Left colon (tissue), 2 donors: ENCODE results near the gene TRAPPC2. TPM values are rescaled to one million over a fixed set of nuclear protein-coding genes. Genes with fewer than 3 reads are reported as not detected.

Experiments used
- ATAC-seq: fragments of 200-7000 bp; cut with Tn5 transposase; one replicate; pipeline ENCODE4 v1.9.1; 2020; ENCODE audit warnings: mild to moderate bottlenecking, moderate library complexity
- DNase-seq, 2 donors: peaks; one replicate each; pipeline ENCODE4 v3.0.0-alpha.2; 2020
- intact Hi-C, 2 donors: fragments of 100-400 bp; cut with DNase I in 1 of 2; cut with micrococcal nuclease in 1 of 2; formaldehyde crosslinking; loops; one replicate each; pipeline versions ENCODE4 v1.11.2 to v1.14.0; 2022; cut with DNase I, micrococcal nuclease
- long read RNA-seq: library from polyadenylated mRNA; unstranded; transcript quantifications from one replicate; pipeline ENCODE4 v2.0.0, GENCODE V29; 2021
- total RNA-seq, 2 donors: library from RNA; stranded (reverse); fragmentation: NEBNext Ultra II Directional; extraction: Animal tissue kit (Norgen Biotek cat#: 25700); gene quantifications; one replicate each; pipeline ENCODE4 v1.2.1, GENCODE V29; 2021
- donor health status: DM: no; HTN: no; CAD: no.
- donor health status: DM: yes; HTN: yes; CAD: no.

The TRAPPC2 gene
- total RNA-seq, result 10 to 100 TPM; 21.7 TPM
- long read RNA-seq, transcript TRAPPC2-201 (5 exons, 2,716 nt), result major isoform, 8 of 17 reads
- long read RNA-seq, partial matches to known transcripts, result 1 of 17 reads
- long read RNA-seq, other reads (novel, unspliced or antisense), result 5 of 17 reads

DNA sequence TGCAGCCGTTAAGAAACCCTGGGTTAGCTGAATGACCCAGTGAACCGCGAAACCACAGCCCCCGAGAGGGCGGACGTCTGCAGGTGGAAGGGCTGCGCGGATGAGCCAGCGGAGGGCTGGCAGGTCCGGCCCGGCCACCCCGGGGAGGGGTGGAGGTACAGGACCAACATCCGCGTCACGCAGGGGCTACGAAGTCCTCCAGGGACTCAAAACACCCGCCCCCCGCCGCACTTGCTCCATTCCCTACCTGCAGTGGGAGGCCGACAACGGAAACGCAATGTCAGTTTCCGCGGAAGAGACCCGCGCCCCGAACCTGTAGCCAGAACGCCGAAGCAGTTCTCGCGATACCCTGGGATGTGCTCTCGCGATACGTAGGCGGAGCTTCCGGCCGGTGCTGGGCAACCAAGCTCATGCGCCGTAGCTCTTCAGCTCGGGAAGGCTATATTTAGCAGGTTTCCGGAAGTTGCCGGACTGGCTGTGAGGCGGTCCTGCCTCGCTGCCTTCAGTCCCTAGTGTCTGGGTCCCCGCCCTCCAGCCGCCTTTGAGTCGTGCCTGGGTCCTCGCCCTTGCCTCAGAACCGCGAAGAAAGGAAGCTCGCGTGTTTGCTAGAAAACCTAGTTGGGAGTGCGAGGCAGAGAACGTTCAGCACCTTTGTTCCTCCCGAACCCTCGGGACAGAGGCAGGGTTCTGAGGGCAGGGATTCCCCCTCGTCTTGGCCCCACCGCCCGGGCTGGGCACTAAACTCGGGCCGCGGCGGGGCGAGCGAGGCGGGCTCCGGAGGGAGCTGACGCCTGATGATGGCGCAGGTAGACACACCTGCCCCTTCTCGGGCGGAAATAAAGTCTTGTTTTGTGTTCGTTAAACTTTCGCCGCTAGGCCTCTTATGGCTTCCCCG is at the start of gene TRAPPC2, which contains the start of gene OFD1:
Gene TRAPPC2, minus strand, starts transcription at position 343 of the 895 bp plus-strand sequence. CDS start 14,657 bp downstream, outside the sequence.
Gene OFD1, plus strand, starts transcription at position 471 of the 895 bp plus-strand sequence. Its CDS starts 324 bp downstream, at position 795.
- intact Hi-C loops, result no loop called here
- DNase-seq (peak; percentile 96), ATAC-seq (peak; percentile 97)

DNA sequence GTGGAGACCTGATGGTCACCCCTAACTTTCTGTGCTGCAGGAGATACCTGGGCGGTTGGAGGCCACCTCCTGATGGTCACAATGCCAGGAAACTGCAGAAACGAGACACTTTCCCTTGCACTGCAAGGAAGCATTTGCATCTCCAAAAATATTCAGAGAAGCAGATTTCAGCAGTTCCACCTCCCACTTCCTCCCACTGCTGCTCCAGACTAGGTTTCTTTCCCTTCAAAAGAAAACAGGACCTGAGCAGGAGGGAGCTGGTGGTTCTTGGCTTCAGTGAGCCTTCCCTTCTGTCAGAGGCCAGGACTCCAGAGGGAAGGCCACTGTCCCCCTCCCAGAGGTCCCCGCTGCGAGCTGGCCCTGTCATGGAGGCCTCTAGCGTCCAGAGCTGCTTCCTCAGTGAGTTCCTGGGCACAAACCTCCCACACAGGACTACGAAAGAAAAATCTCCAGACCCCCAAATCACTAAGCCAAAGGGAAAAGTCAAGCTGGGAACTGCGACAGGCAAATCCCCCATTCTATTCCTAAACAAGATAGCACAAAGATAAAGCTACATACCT is 46.5 kb upstream of the TRAPPC2 start:
- ATAC-seq (no peak), DNase-seq (no peak)
- intact Hi-C loops, result no loop called here

DNA sequence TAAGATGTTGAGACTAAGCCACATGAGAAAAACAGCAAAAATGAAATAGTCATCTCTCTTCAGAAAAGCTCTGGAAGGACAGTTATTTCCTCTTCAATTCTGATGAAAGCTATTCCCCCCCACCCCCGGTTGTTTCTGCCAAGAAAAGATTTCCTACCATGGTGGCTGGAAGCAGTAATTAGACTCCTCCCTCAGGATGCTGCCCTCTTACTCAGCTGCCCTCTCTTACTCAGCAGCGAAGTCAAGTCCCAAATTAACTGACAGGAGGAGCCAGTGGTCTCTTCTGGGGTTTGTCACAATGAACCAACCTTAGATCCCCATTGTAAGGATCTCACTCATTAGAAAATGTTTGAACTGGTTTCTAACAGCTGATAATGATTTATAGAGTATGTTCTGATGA is 44.5 kb upstream of the TRAPPC2 start:
- ATAC-seq, result no peak

DNA sequence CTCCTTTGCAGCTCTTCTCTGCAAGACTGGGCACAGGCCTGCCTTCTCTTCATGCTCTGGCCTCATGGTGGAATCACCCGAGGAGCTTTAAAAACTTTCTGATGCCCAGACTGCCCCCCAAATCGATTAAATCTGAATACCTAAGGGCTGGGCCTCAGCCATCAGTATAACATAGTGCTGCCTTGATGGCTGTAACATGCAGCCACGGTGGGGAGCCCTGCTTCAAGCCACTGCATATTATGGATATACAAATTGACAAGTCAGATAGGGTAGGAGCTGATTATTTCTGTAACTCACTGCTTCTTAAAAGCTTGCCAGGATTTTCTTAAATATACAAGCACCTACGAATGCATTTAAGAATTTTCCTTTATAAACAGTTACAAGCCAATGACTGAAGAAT is 42.0 kb upstream of the TRAPPC2 start:
- ATAC-seq (no peak), DNase-seq (no peak)
- intact Hi-C loops, result no loop called here

More for the DNA sequence above, 44.5 kb upstream of the TRAPPC2 start:
- no peak for DNase-seq
- intact Hi-C loops, result no loop called here

DNA sequence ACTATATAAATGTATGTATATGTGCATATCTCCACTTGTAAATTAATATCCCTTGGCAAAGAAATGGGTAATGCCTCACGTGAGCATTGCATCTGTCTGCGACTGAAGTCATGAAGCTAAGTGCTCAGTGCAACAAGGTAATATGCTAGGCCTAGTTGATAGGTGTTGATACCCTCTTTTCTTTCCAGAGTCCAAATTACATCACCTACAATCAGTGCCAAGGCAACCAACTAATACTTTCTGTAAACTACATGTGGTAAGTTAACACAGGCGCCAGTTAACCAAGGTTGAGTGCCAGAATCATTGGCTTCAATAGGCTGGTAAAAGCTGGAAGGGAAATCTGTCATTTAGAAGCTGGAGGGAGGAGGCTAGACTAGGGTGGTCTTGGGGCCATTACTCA is 41.4 kb upstream of the TRAPPC2 start:
- intact Hi-C loops, result no loop called here
- ATAC-seq, result no peak
- DNase-seq, result no peak

DNA sequence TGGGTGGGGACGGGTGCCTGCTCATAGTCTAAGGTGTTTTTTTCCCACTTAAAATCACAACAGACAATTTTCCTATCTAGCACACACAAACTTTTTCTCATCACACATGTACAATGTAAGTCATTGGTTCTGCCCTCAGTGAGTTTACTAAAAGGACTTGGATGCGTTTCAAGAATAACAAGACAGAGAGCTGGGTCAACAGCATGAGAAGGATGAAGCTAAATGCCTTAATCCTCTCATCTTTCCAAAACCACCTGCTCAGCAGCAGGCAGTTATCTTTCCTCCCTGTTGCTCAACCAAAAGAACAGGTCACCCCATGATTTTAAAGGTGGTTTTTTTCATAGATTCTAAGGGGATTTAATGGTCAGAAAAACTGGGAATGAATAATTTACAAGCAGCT is 40.3 kb upstream of the TRAPPC2 start:
- DNase-seq (no peak), ATAC-seq (no peak)
- intact Hi-C loops, result no loop called here

DNA sequence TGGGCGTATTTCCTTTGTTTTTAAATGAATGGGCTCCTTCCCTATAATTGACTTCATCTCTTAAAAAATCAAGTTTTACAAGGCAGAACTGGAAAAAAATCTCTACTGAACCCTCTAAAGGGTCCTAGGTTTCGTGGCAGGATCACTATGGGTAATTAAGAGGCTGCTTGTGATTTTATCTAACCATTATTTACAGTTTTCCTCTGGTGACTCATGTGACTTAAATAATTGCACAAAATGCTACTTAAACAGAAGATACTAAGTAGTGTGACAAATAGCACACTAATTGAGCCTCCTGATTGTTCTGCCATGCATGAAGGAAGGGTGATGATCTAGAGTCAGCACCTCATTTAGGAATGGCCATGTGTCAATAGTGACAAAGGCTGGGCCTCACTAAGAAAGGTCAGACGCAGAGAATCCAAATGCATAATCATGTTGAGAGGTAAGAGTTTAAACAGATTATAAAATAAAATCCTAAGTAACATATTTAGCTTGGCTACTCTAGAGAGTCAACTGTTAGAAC is 35.7 kb upstream of the TRAPPC2 start:
- no peak for DNase-seq
- ATAC-seq, result no peak
- intact Hi-C loops, result no loop called here

DNA sequence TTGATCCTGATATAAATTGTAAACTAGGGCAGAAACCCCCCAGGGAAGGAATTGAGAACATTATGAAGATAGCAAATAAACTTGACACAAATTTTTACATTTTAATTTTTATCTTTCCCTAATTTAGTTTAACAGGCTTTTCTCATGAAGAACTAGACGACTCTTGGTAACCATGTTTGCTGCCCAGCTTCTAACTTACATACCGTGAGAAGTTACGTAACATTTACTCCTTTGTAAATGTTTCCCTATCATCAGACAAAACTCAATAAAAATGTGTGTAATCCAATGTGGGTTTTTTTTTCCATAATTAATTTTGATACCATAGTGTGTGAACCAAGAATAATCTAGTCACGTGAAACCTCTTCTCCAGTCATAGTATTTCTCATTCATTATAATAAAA is 34.5 kb upstream of the TRAPPC2 start:
- DNase-seq, result no peak
- no peak for ATAC-seq
- intact Hi-C loops, result no loop called here

DNA sequence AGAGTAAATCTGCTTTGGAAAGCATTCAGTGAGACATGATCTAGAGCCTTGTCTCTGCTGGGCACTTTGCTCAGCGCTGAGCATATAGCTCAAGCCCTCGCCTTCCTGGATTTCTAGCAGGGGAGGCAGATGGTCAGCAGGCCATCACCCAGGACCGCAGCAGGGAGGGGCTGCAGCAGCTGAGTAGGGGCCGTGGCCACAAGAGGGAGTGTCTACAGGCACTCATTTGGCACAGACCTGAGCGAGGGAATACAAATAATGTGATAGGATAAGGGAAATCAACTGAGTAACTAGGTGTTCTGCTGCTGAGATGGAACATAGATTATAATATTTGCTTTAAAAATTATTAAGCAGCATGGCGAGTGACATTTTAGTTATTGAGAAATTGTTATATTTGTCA is 30.3 kb upstream of the TRAPPC2 start:
- peak; percentile 47 for ATAC-seq
- intact Hi-C loops, result no loop called here
- DNase-seq, result no peak

DNA sequence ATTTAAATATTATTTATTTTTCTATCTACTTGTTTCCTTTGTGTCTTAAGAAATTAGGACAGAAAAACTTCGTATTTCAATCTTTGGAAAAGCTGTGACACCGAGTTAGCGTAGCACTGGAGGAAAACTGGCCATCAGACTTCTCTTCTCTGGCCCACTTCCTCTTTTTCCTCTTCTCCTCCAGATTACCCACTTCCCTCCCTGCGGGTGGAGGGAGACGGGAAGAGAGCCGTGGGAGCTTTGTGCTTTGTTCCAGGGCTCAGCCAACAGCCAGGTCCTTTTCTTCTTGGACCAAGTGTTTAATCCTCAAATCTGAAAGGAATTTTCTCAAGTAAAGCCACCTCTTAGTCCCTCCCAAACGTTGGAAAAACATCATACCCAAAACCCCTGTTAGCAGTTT is 29.9 kb upstream of the TRAPPC2 start:
- intact Hi-C loops, result no loop called here

DNA sequence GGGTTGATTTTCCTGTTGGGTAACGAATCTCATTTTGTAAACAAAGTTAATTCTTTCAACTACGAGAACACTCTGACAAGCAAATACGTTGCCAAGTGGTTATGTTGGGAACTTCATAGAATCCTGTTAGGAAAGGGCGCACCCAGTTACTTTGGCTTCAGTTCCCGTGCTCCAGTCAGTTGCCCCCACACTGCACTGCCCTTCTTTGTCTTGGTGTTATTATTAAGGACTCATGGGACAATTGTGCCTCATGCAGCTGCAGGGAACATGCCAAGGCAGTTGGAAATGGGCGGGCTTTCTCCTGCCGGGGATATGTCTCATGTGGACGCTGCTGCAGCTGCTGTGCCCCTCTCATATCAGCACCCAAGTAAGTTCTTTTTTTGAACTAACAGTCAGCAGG is 29.1 kb upstream of the TRAPPC2 start:
- ATAC-seq (no peak), DNase-seq (no peak)
- intact Hi-C loops, result no loop called here

More for the DNA sequence above, 29.9 kb upstream of the TRAPPC2 start:
- DNase-seq (no peak), ATAC-seq (no peak)

DNA sequence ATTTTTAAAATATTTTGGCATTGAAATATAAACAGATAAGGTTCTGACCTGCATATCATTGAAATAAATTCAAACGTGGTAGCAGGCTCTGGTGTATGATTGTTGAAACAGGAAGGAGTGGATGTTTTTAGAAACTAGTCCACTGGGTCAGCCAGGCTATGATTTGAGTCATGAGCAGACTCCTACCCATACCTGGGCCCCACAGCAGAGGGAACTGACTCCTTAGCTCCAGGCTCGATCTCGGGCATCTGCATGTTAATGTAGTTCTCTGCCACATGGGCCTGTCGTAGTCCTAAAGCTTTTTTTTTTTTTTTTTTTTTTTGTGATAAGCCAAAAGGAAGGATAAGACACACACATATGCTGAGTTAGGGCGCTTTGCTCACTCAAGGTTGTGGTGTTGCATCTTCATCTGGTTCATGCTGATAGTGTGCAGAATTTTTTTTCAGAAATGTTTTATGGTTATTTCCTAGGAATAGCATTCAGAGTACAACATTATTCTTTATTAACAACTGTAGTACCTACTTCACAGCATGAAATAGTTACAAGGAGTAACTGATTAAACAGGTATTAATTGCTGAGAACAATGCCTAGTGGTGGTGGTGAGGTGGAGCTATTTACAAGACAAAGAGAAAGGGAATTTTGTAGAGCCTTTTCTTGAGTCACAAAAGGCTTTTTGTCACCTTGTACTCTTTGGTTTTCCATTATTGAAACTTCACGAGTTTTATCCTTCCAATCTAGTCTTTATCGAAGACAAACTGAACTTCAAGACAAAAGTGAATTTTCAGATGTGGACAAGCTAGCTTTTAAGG is 27.4 kb upstream of the TRAPPC2 start:
- intact Hi-C loops, result no loop called here
- ATAC-seq, result no peak
- DNase-seq, result no peak

DNA sequence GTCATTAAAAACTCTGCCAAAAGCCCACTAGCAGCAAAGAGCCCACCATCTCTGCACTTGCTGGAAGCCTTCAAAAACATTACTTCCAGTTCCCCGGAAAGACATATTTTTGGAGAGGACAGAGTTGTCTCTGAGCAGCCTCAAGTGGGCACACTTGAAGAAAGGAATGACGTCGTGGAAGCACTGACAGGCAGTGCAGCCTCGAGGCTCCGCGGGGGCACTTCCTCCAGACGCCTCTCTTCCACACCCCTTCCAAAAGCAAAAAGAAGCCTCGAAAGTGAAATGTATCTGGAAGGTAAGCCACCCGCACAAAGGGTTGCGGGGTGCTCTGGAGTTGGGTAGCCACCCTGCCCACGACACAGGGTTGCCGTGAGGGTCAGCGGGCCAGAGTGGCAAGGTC is 26.0 kb upstream of the TRAPPC2 start:
- ATAC-seq, result no peak
- intact Hi-C loops, result no loop called here

DNA sequence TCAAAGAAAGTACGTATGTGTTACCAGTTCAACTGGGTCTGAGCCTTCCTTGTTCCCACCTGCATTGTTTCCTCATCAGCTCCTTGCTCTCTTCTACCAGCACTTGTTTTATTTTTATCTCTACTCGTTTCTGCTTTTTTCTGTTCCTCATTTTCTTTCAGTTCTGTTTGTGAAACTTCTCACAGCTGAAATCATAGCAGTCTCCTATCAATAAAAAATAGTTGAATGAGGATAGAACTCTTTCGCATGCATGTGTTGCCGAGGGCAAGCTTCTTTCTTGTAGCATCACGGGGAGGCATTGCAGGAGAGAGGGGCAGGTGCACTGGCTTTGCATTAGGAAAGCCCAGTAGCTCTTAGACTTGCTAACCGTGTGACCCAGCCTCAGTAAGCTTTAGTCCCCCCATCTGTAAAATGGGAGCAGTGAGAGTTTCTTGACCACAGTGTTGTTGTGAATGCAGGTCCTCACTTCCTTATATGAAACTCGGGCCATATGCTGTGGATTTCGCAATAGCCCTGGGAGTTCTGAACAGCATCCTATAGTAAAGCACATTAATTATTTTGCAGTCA is 24.8 kb upstream of the TRAPPC2 start:
- DNase-seq (no peak), ATAC-seq (no peak)
- intact Hi-C loops, result loop anchor here in 1 of 2 donors (10.0 kb wide), 1 partner anchor 254 kb away; no protein-coding TSS in a partner anchor

More for the DNA sequence above, 26.0 kb upstream of the TRAPPC2 start:
- no peak for DNase-seq

DNA sequence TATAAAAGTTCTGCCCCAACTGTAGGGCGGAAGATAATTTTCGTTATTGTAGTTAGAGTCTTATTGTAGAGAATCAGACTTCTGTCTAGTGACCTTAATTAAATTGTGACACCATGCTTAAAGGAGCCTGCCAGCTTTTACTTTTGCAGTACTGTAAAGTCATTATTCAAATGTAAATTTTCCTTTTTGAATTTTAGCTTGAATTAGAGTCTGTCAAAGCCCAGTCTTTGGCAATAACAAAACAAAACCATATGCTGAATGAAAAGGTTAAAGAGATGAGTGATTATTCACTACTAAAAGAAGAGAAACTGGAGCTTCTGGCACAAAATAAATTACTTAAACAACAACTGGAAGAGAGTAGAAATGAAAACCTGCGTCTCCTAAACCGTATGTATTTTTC is 22.0 kb upstream of the TRAPPC2 start:
- ATAC-seq, result no peak
- no peak for DNase-seq
- intact Hi-C loops, result loop anchor here in 1 of 2 donors (10.0 kb wide), 1 partner anchor 252 kb away; no protein-coding TSS in a partner anchor

DNA sequence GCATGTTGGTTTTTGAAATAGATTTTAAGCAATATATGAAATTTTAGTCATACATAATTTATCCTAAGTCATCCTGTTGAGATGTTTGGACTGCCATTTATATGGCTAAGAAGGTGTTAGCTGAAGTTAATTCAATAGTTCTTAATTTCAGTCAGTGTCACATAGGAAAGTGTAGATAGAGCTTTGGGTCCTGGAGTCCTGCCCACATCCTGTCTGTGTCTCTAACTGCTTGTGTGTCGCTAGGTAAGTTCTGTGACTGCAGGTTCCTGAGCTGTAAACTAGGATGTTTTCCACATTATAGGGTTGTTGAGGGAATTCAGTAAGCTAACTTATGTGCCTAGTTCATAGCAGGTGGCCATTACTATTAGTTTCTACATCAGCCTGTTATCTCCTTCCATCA is 20.8 kb upstream of the TRAPPC2 start:
- DNase-seq (no peak), ATAC-seq (no peak)
- intact Hi-C loops, result loop anchor here in 1 of 2 donors (10.0 kb wide), 1 partner anchor 250 kb away; no protein-coding TSS in a partner anchor

DNA sequence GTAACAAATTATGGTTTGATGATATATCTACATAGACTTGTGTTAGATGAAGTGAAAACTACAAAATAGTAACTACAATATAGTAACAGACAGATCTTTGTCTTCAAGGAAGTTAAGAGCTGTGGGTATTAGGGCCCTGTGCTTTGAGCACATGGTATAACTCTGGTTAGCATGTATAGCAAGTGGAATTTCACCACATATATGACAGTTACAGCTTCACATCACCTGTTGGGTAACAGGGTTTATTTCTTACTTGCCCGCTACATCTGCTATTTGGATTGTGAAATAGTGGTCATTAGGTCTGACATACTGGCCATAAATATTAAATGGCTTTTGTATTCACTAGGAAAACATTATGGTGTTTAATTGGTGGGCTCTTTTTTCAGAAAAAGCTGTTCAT is 20.3 kb upstream of the TRAPPC2 start:
- DNase-seq (no peak), ATAC-seq (no peak)
- intact Hi-C loops, result loop anchor here in 1 of 2 donors (10.0 kb wide), 1 partner anchor 250 kb away; no protein-coding TSS in a partner anchor

DNA sequence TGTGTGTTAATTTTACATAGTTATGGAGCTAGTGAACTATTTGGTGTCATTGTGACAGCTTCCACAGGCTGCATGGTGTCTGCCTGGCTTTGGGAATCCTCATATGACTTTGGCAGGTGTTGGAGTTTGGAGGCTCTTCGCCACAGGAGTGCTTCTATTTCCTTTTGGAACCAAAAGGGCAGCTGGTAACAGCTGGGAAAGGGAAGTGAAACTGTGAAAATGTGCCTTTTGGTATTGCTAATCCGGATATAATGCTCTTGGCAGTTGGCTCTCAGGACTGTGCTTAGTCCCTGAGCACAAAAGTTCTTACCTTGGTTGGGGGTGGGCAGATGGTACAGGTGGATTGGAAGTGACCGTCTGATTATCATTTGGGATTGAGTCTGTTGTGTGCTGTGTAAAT is 18.2 kb upstream of the TRAPPC2 start:
- no peak for DNase-seq
- intact Hi-C loops, result loop anchor here in 1 of 2 donors (10.0 kb wide), 1 partner anchor 248 kb away; no protein-coding TSS in a partner anchor
- peak; percentile 26 for ATAC-seq
